ENCODE data around the gene ZNF281.

DNA sequence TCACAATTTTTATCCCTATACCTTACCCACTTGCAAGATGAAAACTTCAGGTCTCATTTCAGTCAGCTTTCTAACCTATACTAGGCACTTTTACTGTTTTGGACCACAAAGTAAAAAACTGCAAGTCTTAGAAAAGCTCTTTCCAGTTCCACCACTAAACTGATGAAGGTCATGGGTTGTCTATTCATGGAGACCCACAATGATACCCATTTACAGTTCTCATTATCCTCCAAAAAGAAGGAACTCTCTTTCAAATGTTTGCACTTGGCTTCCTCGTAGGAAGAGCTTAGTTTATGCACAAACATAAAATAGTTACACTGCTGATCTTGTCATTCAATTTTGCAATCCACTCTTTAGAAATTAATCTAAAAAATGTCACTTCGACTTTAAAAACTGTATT, 9.3 kb downstream of the ZNF281 start:
- TF ChIP-seq EZH2 (IDR thresholded peaks at IDR 0.05) (no peak), POLR2AphosphoS5 (IDR thresholded peaks at IDR 0.05; ENCODE audit: borderline replicate concordance, low read depth, low read length) (no peak)
